OCI-LY1 (cell line): ENCODE data around the gene TIGIT.

Experiments used
- EZH2 ChIP-seq: fragments of 200-600 bp; sonication (generic), shearing (Covaris generic); IDR thresholded peaks from 2 replicates; pipeline ENCODE4 v1.8.0; 2017; ENCODE audit warnings: borderline replicate concordance, mixed run types, mild to moderate bottlenecking, antibody characterized with exemption, low read length, moderate library complexity, mixed read lengths
- TF ChIP-seq, protein P1 (sequence below): fragments of 200-600 bp; sonication (generic), shearing (Covaris generic); IDR thresholded peaks from 2 replicates; pipeline ENCODE4 v1.5.1; 2017; ENCODE audit warnings: mild to moderate bottlenecking, antibody characterized with exemption, low read length, moderate library complexity, mixed read lengths

DNA sequence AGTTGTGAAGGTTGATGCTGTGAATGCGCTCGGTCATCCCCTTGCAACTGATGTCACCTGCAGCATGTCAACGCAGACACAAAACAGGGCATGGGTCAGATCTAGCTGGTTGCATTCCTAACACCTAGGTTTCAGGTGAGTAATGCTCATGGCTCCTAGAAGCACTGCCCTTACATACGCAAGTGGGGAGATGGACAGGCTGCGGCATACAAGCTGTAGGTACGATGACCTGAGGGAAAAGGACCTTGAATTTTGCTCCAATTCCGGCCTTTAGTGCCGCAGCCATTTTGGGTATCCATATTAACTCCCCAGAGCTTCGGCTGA lies 58.0 kb downstream of the TIGIT start:
- no peak for TF ChIP-seq EZH2
- TF ChIP-seq, protein P1, sequence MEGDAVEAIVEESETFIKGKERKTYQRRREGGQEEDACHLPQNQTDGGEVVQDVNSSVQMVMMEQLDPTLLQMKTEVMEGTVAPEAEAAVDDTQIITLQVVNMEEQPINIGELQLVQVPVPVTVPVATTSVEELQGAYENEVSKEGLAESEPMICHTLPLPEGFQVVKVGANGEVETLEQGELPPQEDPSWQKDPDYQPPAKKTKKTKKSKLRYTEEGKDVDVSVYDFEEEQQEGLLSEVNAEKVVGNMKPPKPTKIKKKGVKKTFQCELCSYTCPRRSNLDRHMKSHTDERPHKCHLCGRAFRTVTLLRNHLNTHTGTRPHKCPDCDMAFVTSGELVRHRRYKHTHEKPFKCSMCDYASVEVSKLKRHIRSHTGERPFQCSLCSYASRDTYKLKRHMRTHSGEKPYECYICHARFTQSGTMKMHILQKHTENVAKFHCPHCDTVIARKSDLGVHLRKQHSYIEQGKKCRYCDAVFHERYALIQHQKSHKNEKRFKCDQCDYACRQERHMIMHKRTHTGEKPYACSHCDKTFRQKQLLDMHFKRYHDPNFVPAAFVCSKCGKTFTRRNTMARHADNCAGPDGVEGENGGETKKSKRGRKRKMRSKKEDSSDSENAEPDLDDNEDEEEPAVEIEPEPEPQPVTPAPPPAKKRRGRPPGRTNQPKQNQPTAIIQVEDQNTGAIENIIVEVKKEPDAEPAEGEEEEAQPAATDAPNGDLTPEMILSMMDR = no peak
